Kidney epithelial cell (primary cell): Measurements from ENCODE around the gene SH3BP2. TPM values are rescaled to one million over a fixed set of nuclear protein-coding genes. Genes with fewer than 3 reads are reported as not detected.
A peak's percentile ranks its signal among the peaks of the same experiment; 100 is the strongest.

Experiments used
- DNase-seq: peaks from one replicate; pipeline ENCODE4 v3.0.0-alpha.2; 2010; ENCODE audit warnings: low read depth
- H3K27me3 ChIP-seq: 2 replicates; pipeline ENCODE4 v1.6.0; 2011; ENCODE audit warnings: low read length; ENCODE audit not compliant: control insufficient read depth, insufficient read depth
- H3K36me3 ChIP-seq: 2 replicates; pipeline ENCODE4 v1.5.1; 2011; ENCODE audit warnings: low read length; ENCODE audit not compliant: control insufficient read depth, insufficient read depth
- H3K4me3 ChIP-seq: 2 replicates; pipeline ENCODE4 v1.5.1; 2011; ENCODE audit warnings: low read depth, mild to moderate bottlenecking, control low read depth, low read length
- total RNA-seq: library from RNA; depleted of rRNA; stranded (reverse); fragments of >200 nt; gene quantifications from 2 replicates; pipeline ENCODE4 v1.2.3, GENCODE V29; 2015
- TF ChIP-seq, protein P1 (sequence below): IDR thresholded peaks from 2 replicates; pipeline ENCODE4 v1.5.1; 2011; ENCODE audit warnings: mild to moderate bottlenecking, moderate library complexity, low read length, control low read depth, inconsistent platforms; ENCODE audit not compliant: insufficient read depth, poor library complexity, severe bottlenecking

The SH3BP2 gene
- total RNA-seq, 1 donor from 2014 or later = 62.7 TPM

DNA sequence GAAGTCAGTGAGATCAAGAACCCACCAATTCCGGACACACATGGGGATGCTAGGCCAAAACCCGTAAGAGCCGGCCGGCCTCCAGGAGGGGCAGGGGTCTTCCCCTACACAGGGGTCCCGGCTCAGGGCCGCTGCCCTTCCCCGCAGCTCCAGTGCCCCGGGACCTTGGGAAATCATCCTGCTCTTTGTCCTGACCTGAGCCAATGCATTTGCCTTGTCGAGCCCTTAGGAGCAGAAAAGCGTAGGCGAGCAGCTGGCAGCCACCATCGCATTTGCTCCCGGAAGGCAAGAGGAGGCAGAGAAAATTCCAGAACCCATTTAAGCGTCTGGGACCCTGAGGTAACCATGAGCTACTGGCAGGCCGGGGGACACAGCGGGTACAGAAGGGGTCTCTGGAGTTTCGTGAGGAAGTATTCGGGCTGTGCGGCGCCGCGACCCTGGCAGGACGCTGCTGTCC, 29.3 kb upstream of the SH3BP2 start:
- TF ChIP-seq, protein P1, sequence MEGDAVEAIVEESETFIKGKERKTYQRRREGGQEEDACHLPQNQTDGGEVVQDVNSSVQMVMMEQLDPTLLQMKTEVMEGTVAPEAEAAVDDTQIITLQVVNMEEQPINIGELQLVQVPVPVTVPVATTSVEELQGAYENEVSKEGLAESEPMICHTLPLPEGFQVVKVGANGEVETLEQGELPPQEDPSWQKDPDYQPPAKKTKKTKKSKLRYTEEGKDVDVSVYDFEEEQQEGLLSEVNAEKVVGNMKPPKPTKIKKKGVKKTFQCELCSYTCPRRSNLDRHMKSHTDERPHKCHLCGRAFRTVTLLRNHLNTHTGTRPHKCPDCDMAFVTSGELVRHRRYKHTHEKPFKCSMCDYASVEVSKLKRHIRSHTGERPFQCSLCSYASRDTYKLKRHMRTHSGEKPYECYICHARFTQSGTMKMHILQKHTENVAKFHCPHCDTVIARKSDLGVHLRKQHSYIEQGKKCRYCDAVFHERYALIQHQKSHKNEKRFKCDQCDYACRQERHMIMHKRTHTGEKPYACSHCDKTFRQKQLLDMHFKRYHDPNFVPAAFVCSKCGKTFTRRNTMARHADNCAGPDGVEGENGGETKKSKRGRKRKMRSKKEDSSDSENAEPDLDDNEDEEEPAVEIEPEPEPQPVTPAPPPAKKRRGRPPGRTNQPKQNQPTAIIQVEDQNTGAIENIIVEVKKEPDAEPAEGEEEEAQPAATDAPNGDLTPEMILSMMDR = no peak
- no peak for DNase-seq
- H3K4me3 ChIP-seq = peak overlapping the region; percentile 26
- no peaks in the 10 kb centered on the region for H3K36me3 ChIP-seq
- H3K27me3 ChIP-seq = no peaks in the 10 kb centered on the region

- TF ChIP-seq, protein P1 = no peak
- Histone ChIP-seq H3K27me3 (peaks cover 2% of the 10 kb centered on the region), H3K4me3 (no peak overlapping the region), H3K36me3 (no peaks in the 10 kb centered on the region)
- DNase-seq = no peak
Observed at GRCh38 chr4:2765832-2766526, 26.9 kb upstream of the SH3BP2 start.

DNA sequence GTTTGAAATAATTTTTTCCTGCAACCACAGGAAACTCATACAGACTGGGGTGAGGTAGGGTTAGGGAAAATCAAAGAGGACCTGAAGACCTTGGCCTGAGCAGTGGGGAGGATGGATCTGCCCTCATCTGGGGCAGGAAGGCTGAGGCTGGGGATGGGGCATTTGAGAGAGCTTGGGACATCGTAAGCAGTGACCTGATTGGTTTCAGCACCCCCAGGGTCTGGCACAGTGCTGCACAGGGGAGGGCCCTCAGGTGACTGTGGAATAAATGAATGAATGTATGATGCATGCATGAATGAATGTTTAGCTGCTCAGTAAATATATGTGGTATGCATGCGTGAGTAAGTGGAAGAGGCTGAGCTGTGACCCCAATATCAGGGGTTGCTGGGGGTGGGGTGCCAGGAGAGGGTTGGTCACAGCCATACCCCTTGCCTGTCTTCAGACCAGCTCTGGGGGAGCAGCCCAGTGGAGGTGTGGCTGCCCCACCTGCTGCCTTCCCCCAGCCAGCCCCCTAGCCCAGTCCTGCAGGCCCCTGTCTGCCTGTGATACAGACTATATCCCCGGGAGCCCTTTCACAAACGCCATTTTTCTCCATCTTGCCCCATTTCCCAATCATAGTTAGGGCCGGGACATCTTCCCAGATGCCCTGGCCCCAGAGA, 25.7 kb upstream of the SH3BP2 start:
- no peak for DNase-seq
- H3K4me3 ChIP-seq = no peak overlapping the region
- TF ChIP-seq, protein P1 = no peak
- H3K36me3 ChIP-seq = no peaks in the 10 kb centered on the region
- H3K27me3 ChIP-seq = peaks cover 2% of the 10 kb centered on the region

DNA sequence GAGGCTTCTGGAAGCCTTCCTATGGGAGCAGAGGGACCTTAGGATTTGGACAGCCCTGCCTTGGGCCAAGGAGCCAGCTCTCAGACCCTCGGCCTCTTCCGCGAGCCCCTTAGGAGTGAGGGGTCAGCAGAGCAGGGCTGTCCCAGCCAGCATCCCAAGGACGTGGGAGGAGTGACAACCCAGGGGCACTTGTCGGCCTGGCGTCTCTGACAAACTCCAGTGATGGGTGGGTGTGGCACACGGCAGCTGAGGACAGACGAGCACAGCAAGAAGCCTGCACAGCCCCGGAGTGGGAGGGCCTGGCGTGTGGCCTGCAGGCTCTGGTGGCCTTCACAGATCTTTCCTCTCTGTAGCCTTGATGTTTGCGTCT, 25.2 kb upstream of the SH3BP2 start:
- DNase-seq = no peak
- peaks cover 2% of the 10 kb centered on the region for H3K27me3 ChIP-seq
- H3K36me3 ChIP-seq = no peaks in the 10 kb centered on the region
- H3K4me3 ChIP-seq = no peak overlapping the region
- TF ChIP-seq, protein P1 = no peak

DNA sequence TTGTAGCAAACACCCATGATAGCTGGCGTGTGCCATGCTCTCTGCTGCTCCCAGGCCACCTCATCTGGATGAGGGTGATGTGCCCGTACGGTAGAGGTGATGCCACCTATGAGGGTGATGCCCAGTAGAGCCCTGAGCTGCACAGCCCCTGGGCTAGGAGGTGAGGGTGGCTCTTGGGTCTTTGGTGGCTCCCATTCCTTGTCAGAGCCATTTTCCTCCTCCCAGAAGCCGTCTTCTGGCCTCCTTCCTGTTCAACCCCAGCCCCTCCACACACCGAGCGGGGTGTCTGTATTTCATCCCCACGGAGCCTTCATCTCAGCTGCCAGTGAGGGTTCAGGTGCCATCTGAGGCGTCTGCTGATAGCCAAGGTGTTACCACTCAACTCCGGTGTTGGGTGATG, 24.8 kb upstream of the SH3BP2 start:
- no peak for DNase-seq
- Histone ChIP-seq H3K4me3 (no peak overlapping the region), H3K27me3 (peaks cover 2% of the 10 kb centered on the region), H3K36me3 (no peaks in the 10 kb centered on the region)
- TF ChIP-seq, protein P1 = no peak
